ENCODE results near the gene TMEM87B.

- TF ChIP-seq CTCF (IDR thresholded peaks at IDR 0.05) (no peak), ATF6 (CRISPR knock-in tag; IDR thresholded peaks at IDR 0.05) (no peak)
These were observed 20.1 kb upstream of the TMEM87B start for GRCh38 chr2:112034924-112035323.
